GM19351 (cell line): ENCODE measurements around the gene SHISA8.
A peak's percentile ranks its signal among the peaks of the same experiment; 100 is the strongest.

Source experiments
- ATAC-seq: cut with Tn5 transposase; IDR thresholded peaks from one replicate; pipeline ENCODE4 v1.9.1; 2021; ENCODE audit warnings: mild to moderate bottlenecking, moderate library complexity; ENCODE audit not compliant: unreplicated experiment

The SHISA8 gene

DNA sequence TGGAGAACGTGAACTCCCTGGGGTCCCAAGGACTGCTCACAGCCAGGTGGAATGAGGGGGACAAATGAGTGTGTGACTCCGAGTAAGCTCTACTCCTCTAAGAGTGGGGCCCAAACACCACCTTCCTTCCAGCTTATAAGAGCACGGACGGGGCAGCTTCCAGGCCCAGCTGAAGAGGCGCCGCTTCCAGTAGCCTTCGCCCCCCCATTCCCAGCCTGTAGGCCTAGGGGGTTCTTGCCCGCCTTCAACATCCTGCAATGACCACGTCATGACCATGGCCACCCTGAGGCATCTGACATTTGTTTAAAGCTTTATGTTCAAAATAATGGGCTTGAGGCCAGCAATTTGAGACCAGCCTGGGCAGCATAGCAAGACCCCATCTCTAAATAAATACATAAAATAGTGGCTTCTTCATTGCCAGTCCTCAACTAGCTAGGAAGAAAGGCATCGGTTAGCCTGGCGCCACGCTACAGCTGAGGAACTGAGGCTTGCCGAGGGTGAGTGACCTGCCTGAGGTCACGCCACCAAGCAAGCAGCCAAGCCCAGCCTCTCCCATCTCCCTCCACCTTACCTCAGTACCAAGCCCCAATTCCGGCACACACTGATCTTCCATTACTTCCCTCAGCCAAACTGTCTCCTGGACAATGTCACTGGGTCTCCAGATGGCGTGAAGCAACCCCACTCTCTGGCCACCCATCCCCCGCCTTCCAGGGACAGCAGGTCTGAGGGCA is 19.6 kb upstream of the SHISA8 start:
- ATAC-seq: no peak

DNA sequence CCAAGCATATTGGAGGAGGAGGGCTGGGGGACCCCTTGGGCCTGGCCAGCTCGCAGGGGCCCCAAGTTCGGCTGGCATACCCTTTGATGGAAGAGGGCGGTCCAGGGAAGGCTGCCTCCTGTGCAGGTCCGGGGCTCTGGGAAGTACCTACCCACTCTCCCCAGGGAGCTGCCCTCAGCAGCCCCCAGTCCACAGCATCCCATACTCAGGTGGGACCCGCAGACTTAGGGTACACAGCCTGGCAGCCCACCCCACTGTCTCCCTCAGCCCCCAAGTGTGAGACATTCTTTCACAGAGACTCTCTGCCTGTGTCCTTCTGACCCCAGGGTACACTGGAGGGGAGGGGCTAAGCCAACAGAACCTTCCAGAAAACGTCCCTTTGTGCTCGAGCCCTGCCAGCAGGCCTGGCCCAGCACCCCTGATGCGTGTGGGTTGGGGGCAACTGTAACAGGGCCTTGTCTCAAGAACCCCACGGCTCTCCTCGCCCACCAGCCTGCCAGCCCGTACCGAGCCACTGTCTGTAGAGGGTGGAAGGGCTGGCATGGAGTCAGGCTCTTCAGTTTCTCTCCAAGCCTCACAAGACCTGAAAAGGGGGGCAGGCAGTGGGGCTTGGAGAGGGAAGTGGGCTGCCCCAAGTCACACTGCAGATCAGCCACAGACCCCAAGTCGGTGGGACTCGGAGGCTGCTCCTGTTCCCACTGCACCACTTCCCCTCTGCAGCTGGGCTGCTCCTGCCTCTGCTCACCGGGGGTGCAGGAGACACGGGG is 18.7 kb upstream of the SHISA8 start:
- ATAC-seq: no peak

DNA sequence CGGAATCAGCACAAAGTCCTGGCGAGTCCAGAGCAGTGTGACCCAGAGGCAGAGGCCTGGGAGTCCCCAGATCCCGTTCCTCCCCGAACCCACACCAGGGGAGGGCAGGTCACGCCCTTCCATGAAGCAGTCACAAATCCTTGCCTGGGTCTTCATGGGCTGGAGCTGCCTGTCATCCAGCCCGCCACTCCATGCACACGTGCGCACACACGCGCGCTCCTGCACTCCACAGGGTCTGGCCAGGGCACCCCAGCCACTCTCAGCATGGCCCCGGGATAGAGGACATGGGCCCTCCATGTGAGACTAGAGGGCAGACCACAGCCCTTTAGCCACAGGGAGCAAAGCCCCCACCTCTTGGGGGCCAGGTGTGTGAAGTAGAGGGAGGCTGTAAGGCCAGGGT is 17.5 kb upstream of the SHISA8 start:
- ATAC-seq: no peak

DNA sequence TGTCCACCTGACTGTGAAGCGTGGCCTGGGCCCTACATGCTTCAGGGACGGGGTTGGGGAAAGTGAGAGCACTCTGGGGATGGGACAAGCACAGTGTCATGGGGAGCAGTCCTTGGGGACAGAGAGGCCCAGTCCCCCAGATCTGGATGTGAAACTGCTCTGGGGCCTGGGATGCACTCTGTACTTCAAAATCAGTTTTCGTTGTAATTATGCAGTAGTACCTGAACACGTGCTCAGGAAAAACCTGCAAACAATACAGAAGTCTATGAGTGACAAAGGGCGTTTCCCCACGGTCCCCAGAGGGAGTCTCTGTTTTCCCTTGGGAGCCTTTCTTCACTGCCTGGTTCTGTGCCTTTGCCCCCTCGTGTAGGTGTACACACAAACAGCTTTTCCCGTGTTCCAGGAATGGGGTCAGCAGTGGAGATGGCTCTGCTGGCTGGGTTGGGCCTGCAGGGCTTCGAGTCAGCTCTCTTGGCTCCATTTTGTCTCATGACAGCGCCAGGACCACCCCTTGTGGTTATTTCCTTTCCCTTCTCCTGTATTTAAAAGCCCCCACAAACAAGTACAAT is 16.9 kb upstream of the SHISA8 start:
- no peak for ATAC-seq

DNA sequence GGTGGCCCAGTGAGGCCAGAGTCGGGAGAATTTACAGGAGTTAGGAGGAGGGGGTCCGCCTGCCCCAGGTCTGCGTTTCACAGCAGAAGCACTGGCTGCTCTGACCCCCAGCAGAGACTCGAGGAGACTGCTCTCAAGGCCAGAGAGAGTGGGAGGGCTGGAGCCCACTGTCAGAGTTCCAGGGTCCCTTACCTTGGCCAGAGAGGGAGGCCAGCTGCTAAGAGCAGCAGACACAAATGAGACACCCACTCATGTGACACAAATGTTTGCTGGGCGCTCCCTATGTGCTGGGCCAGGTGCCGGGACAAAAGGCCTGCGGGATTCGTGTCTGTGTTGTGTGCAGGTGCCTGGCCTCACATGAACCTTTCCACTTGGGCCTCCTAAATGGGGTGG is 14.5 kb upstream of the SHISA8 start:
- no peak for ATAC-seq

DNA sequence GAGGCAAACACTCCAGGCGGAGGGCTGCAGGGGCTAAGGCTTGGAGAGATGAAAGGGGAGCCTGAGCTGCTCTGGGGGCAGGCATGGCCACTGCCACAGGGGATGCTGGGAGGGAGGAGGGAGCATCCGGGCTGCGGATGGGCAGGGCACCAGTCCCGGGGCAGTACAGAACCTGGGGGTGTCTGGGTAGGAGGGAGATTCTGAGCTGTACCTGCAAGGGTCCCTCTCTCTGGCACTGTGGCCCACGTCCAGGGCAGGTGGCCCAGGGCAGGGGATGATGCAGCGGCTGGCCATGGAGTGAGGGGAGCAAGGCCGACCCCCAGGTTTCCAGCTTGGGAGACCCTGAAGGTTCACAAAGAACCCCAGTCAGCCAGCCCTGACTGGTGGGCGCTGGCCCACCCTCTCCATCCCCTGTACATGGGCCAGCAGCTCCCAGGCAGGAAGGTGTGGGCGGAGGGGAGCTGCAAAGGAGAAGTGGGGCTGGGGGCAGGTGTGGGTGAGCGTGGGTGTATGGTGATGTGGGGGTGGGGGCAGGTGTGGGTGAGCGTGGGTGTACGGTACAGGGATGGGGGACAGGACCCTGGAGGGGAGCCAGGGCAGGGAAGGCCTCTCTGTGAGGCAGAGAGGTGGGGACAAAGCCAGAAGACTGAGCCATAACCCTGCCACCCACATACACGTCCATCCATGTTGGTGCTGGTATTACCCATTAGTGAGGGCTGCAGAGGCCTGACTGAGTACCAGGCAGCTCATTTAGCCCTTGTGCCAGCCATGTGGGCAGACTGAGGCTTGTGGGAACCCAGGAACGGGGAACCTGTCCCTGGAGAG is 13.9 kb upstream of the SHISA8 start:
- no peak for ATAC-seq

DNA sequence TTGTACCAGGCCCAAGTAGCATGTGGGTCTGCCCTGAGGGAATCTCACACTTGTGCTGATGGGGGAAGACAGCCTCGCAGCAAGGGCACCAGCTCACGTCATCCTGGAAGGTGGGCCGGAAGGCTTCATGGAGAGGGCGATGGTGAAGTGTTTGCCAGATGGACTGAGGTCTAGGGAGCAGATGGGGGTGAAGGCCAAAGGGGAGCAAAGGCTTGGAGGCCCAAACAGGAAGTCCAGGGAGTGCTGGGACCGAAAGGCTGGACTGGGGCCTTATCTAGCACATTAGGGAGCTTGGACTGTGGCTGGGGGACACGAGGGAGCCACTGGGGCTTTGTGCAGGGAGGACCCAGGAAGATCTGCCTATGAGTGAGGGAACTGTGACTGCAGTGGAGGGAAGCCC is 12.9 kb upstream of the SHISA8 start:
- no peak for ATAC-seq

DNA sequence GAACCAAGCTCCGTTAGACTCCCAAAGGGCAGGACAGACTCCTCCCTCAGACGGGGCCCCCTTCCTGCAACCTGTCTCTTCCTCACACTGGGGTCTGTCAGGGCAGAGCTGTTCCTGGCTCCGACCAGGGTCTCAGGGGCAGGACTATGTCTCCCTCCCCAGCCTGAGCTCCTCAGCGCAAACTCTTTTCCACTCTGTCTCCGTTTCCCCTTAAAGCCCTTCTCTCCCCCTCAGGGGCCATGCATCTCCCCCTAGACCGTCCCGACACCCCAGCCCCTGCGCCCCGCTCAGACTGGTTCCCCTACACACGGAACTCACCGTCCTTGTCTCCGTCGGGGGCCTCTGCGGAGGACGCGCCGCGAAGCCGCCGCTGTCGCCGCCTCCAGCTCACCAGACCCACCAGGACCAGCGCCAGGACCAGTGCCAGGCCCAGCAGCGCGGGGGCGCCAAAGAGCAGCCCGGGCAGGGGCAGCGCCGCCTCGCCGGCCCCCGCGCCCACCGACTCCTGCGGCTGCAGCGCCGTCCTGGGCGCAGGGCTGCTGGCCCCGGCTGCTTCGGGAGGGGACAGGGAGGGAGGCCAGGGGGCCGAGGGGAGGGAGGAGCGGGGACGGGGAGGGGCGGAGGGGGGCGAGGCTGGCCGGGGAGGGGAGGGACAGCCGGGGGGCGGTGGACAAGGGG is 11.0 kb upstream of the SHISA8 start:
- peak; percentile 36 for ATAC-seq

DNA sequence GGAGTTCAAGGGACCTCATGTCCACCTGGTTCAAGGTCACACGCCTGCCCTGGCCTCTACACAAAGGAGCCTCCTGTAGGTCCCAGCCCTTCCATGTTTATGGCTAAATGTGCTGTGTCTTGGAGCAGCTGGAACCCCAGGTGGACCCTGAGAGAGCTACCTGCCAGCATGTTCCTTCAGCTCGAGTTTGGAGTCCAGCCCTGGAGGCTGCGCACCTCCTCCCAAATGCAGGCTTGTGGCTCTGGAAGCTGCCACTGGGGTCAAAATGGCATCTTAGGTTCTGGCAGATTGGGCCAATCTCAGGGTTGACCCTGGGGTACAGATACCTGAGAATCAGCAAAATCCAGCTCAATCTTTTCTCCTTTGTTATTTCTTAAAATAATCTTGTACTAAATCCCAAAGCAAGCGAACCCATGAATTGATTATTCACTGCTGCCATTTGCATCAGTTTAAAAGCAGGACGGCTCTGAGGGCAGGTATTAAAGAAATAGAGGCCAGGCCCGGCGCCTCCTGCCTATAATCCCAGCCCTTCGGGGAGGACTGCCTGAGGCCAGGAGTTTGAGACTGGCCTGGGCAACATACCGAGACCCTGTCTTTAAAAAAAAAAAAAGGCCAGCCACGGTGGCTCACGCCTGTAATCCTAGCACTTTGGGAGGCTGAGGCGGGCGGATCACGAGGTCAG is 8.9 kb upstream of the SHISA8 start:
- ATAC-seq: no peak

DNA sequence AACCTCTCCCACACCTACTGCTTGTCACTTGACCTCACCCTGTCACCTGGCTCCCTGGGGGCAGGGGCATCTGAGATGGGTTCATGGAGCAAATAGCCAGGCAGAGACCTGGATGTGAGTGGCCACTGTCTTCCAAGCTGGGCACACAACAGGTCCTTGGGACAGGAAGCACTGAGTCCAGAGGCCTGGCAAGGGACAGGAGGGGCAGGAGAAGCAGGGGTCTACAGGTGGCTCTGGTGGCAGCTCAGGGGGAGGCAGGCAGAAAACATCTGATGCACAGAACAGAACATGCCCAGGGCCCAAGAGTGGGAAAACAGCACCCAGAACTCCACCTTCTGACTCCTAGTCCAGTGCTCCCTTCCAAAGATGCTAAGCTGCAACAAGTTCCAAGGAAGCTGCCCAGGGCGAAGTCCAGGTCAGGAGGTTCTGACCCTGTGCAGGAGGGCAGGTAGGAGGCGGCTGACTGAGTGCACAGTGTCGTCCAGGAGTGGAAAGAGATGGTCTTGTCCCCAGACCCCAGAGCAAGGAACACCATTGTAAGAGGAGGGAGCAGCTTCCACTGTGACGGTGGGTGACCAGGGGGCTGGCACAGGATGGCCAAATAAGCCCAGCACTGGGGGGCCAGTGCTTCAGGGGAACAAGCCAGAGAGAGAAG is 8.2 kb upstream of the SHISA8 start:
- ATAC-seq: no peak

DNA sequence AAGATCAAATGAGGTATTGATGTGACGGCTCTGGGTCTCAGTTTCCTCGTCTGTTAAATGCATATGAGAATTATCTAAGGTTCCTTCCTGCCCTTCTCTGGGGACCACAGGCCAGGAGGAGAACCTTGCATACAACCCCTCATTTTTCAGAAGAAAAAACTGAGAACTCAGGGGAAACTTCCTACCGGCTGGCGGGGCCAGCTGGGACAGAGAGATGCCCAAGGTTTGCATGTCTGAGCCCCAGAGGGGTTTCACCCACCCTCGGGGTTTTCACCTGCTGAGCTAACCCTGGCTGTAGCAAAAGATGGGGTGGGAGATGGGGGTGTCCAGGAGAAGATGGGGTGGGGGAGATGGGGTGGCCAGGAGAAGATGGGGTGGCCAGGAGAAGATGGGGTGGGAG is 7.5 kb upstream of the SHISA8 start:
- no peak for ATAC-seq

DNA sequence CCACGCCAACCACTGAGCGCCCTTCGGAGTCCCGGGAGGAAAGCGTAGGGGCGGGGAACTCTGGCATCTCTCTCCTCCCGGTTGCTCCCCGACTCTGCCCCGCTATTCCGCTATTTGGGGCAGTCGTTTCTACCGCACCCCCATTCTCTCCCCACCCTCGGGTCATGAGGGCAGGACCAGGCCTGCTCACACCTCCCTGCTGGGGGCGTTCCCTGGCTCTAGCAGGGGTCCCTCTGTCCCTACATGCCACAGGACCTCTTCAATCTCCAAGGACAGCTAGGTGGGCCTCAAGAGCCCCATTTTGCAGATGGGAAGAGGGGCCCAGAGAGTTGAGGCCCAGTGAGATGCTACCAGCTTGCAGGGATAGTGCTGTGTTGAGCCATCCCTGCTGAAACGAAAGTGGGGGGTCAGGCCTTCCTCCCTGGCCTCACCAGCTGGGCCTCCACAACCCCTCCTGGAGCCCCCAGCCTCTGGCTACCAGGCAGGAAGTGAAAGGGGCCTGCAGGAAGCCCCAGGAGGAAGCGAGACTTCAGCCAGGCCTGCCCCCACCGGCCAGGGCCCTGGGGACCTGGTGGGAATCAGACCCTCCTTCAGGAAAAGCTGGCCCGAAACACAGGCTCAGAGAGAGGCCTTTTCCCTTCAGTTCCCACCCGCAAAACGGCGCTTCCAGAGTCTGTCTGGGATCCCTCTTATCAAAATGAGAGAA is 5.5 kb upstream of the SHISA8 start:
- ATAC-seq: peak; percentile 27

DNA sequence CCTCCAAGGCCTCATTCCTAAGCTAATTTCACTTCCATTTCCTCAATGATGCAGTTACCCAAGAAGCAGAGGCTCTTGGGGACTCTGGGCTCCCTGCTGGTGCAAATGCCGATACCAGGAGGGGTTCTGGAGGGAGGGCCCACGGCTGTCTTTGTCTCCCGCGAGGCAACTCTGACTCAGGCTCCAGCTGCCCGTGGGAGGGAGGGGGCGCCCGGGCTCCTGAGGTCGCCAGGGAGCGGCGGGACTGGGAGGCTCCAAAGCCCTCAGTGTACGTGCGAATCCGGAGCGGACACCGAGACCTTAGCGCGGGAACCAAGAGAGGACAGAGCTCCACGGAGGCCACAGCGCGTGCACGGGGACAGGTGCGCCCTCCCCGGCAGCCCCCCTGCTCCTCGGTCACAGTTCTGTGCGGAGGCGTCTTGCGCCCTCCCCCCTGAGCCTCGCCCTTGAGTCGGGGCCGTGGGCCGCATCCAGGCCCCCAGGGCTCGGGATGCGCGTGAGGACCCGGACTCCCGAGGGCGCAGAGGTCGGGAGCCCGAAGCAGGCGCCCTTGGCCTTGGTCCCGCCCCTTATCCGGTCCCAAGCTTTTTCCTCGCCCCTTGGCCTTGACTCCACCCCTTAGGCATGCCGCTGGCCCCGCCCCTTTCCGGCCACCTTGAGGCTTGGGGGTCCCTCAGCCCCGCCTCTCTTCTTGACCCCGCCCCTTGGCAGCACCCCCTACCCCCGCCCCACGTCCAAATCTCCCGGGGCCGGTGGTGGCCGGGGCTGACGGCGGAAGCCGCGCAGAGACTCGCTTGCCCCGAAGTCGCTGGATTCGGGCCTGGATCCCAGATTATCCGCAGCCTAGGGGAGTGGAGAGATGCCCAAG is 4.7 kb upstream of the SHISA8 start:
- peak; percentile 41 for ATAC-seq

DNA sequence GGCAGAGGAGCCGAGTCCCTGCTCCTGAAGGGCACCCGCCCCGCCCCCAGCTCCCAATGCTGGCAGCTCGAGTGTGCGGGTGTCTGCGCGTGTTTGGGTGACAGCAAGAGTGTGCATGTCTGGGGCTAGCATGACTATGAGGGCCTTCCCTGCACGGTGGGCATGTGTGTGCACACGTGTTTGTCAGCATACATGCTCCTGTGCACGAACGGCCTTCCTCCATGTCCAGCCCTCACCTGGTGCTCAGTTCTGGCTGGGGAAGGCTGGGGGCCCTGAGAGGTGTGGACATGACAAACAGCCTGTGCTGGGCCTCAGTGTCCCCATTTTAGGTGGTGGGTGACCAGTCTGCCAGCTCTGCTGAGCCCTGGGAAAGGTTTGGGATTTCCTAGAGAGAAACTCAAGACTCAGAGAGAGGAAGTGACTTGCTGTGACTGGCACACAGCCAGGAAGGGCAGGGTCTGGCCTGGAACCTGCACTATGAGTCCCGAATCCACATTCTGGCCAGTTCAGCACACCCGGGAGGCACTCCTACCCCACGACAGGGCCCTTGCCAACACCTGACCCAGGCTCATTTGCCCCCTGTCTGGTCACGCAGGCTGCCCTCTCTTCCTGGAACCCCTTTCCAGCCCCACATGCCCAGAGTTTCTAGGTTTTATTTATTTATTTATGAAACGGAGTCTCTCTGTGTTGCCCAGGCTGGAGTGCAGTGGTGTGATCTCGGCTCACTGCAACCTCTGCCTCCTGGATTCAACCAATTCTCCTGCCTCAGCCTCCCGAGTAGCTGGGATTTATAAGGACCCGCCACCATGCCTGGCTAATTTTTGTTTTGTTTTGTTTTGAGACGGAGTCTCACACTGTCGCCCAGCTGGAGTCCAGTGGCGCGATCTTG is 3.3 kb upstream of the SHISA8 start:
- no peak for ATAC-seq

DNA sequence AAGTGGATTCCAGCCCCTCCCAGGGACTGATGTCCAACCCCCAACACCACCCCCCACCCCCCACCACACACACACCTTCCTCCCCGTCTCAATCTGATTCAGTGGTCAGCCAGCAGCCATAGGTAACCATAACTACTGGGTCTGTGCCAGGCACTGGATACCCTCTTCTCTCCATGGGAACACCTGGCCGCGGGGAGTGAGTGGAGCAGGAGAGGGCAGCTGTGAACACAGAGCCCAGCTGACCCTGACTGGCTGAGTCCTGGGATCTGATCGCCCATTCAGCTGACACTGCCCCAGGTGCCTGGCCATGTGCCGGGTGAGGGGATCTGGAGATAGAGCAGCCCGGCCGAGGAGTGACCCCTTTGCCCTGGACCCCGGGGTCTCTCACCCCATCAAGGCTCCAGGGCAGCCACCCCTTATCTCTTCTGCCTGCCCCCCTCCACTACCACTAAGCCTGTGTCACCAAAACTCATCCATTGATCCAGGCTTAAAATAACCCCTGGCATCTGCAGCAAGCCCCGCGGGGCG is 2.6 kb upstream of the SHISA8 start:
- no peak for ATAC-seq

DNA sequence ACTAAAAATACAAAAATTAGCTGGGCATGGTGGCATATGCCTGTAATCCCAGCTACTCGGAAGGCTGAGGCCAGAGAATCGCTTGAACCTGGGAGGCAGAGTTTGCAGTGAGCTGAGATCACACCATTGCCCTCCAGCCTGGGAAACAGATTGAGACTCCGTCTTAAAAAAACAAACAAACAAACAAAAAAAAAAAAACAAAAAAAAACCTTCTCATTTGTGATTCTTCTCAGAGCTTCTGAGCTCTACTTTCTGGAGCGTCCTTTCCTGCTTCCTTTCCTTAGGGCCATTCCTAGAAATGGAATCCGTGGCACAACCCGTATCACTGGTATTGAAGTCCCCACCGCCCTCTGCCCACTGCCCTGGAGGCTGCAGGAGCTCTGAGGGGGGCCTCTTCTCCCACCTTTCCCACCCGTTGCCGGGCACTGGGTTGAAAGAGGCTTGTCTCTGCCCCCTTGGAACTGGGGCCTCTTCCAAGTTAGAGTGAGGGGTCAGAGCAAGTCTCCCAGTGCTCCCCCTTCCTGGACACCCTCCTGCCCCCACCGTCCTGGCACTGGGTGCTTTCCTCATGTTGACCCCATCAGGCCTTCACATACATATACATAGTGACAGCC is 2.0 kb upstream of the SHISA8 start:
- ATAC-seq: no peak
